Neuronal stem cell (in vitro differentiated cells): ENCODE results near the gene C17orf113.

Experiments
- DNase-seq: peaks from one replicate; pipeline ENCODE4 v3.0.0-alpha.2; 2013; ENCODE audit warnings: low spot score
- H2AFZ ChIP-seq: one replicate; pipeline ENCODE4 v1.6.1; 2013; ENCODE audit warnings: mild to moderate bottlenecking, low read length, inconsistent platforms
- H2AK5ac ChIP-seq: 2 replicates; pipeline ENCODE4 v1.6.1; 2013; ENCODE audit warnings: low read depth, mild to moderate bottlenecking, inconsistent platforms, low read length, moderate library complexity, mixed read lengths
- H2BK120ac ChIP-seq: 2 replicates; pipeline ENCODE4 v1.6.1; 2013; ENCODE audit warnings: low read depth, mild to moderate bottlenecking, inconsistent platforms, low read length, moderate library complexity, mixed read lengths
- H2BK12ac ChIP-seq: one replicate; pipeline ENCODE4 v1.6.1; 2013; ENCODE audit warnings: low read length, inconsistent platforms
- H2BK15ac ChIP-seq: 2 replicates; pipeline ENCODE4 v1.6.1; 2013; ENCODE audit warnings: mild to moderate bottlenecking, low read length, inconsistent platforms, mixed read lengths
- H2BK5ac ChIP-seq: one replicate; pipeline ENCODE4 v1.6.1; 2013; ENCODE audit warnings: inconsistent platforms, mild to moderate bottlenecking, low read length, moderate library complexity
- H3K14ac ChIP-seq: one replicate; pipeline ENCODE4 v1.6.1; 2013; ENCODE audit warnings: low read length, inconsistent platforms
- H3K18ac ChIP-seq: 2 replicates; pipeline ENCODE4 v1.6.1; 2013; ENCODE audit warnings: low read length, inconsistent platforms
- H3K23ac ChIP-seq: 2 replicates; pipeline ENCODE4 v1.6.1; 2013; ENCODE audit warnings: low read depth, mild to moderate bottlenecking, mixed read lengths, low read length, inconsistent platforms; ENCODE audit not compliant: poor library complexity
- H3K27ac ChIP-seq: replicated peaks from 3 replicates; pipeline ENCODE4 v1.5.1; 2013; ENCODE audit warnings: low read length, inconsistent platforms
- H3K27me3 ChIP-seq, 3 experiments: 2 replicates each; pipeline ENCODE4 v1.6.1; 2013; ENCODE audit warnings: low read length in 3 of 3, mild to moderate bottlenecking in 2 of 3, inconsistent platforms in 1 of 3, low read depth in 1 of 3, mixed read lengths in 1 of 3, moderate library complexity in 1 of 3; ENCODE audit not compliant: control insufficient read depth in 3 of 3, insufficient read depth in 3 of 3
- H3K36me3 ChIP-seq, 2 donors: replicated peaks in 1 of 2; 2 replicates each; pipeline ENCODE4 v1.6.1; 2013; ENCODE audit warnings: low read length in 2 of 2; ENCODE audit not compliant: control insufficient read depth in 2 of 2, insufficient read depth in 2 of 2
- H3K4ac ChIP-seq: 2 replicates; pipeline ENCODE4 v1.6.1; 2013; ENCODE audit warnings: inconsistent platforms, mild to moderate bottlenecking, low read length, moderate library complexity
- H3K4me1 ChIP-seq, 2 donors: 1 replicate in 1 of 2; 2 replicates in 1 of 2; pipeline ENCODE4 v1.6.1; 2013; ENCODE audit warnings: low read length in 2 of 2, low read depth in 1 of 2; ENCODE audit not compliant: control insufficient read depth in 2 of 2, insufficient read depth in 1 of 2
- H3K4me2 ChIP-seq: one replicate; pipeline ENCODE4 v1.6.1; 2013; ENCODE audit warnings: mild to moderate bottlenecking, low read length, inconsistent platforms; ENCODE audit not compliant: insufficient read depth, poor library complexity, severe bottlenecking
- H3K4me3 ChIP-seq, 2 donors: 2 replicates each; pipeline ENCODE4 v1.5.1; 2013; ENCODE audit warnings: low read length in 2 of 2, mild to moderate bottlenecking in 2 of 2, inconsistent platforms in 1 of 2, moderate library complexity in 1 of 2
- H3K79me1 ChIP-seq: one replicate; pipeline ENCODE4 v1.6.1; 2013; ENCODE audit warnings: low read depth, mild to moderate bottlenecking, inconsistent platforms, low read length, moderate library complexity
- H3K9ac ChIP-seq: one replicate; pipeline ENCODE4 v1.6.1; 2013; ENCODE audit warnings: mild to moderate bottlenecking, low read depth, low read length, inconsistent platforms; ENCODE audit not compliant: poor library complexity
- H3K9me3 ChIP-seq, 2 donors: replicated peaks in 1 of 2; 2 replicates each; pipeline versions ENCODE3 to v1.6.1; 2013; ENCODE audit warnings: low read length in 2 of 2, mild to moderate bottlenecking in 2 of 2, inconsistent platforms in 1 of 2, low read depth in 1 of 2, mixed read lengths in 1 of 2, moderate library complexity in 1 of 2; ENCODE audit not compliant: control insufficient read depth in 2 of 2, insufficient read depth in 1 of 2
- H4K8ac ChIP-seq: one replicate; pipeline ENCODE4 v1.6.1; 2013; ENCODE audit warnings: low read depth, mild to moderate bottlenecking, inconsistent platforms, low read length, moderate library complexity
- H4K91ac ChIP-seq: one replicate; pipeline ENCODE4 v1.6.1; 2013; ENCODE audit warnings: low read length, low read depth, mild to moderate bottlenecking, inconsistent platforms; ENCODE audit not compliant: poor library complexity
- WGBS, 2 donors: extraction: QIAGEN DNeasy Blood & Tissue Kit; methylation state at CpG; one replicate each; pipeline ENCODE4 v1.1.7; 2013; ENCODE audit warnings: missing lambda C conversion rate in 2 of 2, mixed read lengths in 1 of 2; ENCODE audit not compliant: insufficient read length in 2 of 2, insufficient replicate concordance in 1 of 2; ENCODE audit errors: extremely low coverage in 2 of 2; 5-methylcytosine and 5-hydroxymethylcytosine counted together

C17orf113 gene

DNA sequence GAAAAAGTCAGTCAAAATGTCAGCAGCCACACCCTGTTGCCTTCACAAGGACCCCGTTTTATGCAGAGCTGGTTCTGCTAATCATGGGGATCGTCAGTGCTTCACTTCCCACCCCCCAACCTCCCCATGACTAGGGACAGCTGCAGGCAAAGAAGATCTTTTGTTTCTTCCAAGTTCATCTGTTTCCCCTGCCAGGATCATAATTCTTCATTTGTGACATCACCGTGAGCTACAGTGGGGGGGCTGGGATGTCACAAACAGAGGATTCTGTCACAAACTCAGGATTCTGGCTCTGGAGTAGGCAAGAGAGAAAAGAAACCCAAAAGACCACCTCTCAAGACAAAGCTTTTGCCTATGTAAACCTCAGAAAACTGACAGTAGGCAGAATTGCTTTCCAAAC, 57.8 kb downstream of the C17orf113 start:
- no peak overlapping the region for H2BK120ac ChIP-seq
- H3K18ac ChIP-seq, result no peak overlapping the region
- no peak overlapping the region for H2BK12ac ChIP-seq
- H3K9ac ChIP-seq, result no peak overlapping the region
- no peaks in the 10 kb centered on the region for H3K4me1 ChIP-seq
- no peak overlapping the region for H2AFZ ChIP-seq
- H3K23ac ChIP-seq, result no peak overlapping the region
- H2BK5ac ChIP-seq, result no peak overlapping the region
- peaks cover 3% of the 10 kb centered on the region for H3K79me1 ChIP-seq
- peaks cover 43 to 96% of the 10 kb centered on the region in 2 donors for H3K36me3 ChIP-seq
- no peaks in the 10 kb centered on the region for H3K9me3 ChIP-seq
- no peak overlapping the region for H4K8ac ChIP-seq
- no peak overlapping the region for H3K4me3 ChIP-seq
- no peak overlapping the region for H2BK15ac ChIP-seq
- no peak overlapping the region for H3K27ac ChIP-seq
- H2AK5ac ChIP-seq, result no peak overlapping the region
- WGBS, 2 donors, result no CpG with 5 or more reads among the region's 3 CpGs
- no peak for DNase-seq
- H3K4me2 ChIP-seq, result no peak overlapping the region
- H3K14ac ChIP-seq, result no peak overlapping the region
- H3K4ac ChIP-seq, result no peak overlapping the region
- no peaks in the 10 kb centered on the region for H3K27me3 ChIP-seq
- H4K91ac ChIP-seq, result no peak overlapping the region

DNA sequence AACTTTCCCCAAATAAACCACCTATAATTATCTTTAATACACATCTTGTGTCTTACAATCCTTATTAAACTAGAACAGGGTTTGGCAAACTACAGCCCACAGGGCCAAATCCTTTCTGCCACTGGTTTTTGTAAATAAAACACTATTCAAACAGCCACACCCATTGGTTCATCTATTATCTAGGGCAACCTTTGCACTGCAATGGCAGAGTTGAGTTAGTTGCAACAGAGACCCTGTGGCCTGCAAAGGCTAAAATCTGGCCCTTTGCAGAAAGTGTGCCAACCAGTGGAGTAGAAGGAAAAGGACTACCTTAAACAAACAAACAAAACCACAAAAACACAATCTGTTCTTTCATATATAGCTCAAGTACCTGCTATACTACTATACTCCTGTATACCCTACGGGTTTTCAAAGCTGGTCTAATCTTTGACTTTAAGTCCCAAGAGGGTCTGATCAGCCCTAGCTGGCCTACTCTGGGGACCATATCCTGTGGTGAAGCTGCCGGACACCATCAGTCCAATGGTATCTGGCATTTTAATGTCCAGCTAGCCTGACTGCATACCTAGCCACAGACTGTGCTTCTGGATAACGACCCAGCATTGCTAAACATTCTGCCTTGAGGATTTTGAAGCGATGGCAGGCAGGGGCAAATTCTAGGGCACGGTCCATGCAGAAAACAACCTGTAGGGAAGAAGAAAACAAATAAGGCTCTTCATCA, 60.5 kb downstream of the C17orf113 start:
- Histone ChIP-seq H3K79me1 (peaks cover 3% of the 10 kb centered on the region), H3K9me3 (no peaks in the 10 kb centered on the region), H3K4me1 (no peaks in the 10 kb centered on the region), H2BK12ac (no peak overlapping the region), H3K18ac (no peak overlapping the region), H4K8ac (no peak overlapping the region), H2BK15ac (no peak overlapping the region), H2AK5ac (no peak overlapping the region), H3K14ac (no peak overlapping the region), H3K4ac (no peak overlapping the region), H3K23ac (no peak overlapping the region), H3K27me3 (no peaks in the 10 kb centered on the region), H3K4me3 (no peak overlapping the region), H3K4me2 (no peak overlapping the region), H3K9ac (no peak overlapping the region), H4K91ac (no peak overlapping the region), H3K27ac (no peak overlapping the region), H2BK5ac (no peak overlapping the region), H2BK120ac (no peak overlapping the region), H3K36me3 (peaks cover 40 to 96% of the 10 kb centered on the region in 2 donors), H2AFZ (no peak overlapping the region)
- DNase-seq, result no peak
- no CpG with 5 or more reads among the region's 5 CpGs for WGBS, 2 donors

DNA sequence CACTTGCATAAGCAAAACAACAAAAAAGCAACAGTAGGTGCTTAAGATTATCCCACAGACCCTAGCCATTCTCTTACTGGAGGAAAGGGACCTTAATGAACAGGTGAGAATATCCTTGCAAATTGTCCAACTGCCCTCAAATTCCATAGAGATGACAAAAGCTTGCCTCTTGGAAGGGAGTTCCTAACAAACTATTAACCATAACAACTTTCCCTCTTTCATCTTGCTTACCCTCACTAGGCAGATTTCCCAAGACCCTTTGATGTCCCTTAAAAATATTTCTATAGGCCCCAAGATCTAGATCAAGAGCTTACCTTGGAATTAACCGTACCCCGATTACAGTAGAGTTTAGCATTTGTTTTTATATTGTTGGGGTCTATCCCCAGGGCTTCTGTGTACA, 62.0 kb downstream of the C17orf113 start:
- no peaks in the 10 kb centered on the region for H3K4me1 ChIP-seq
- no peak overlapping the region for H2AFZ ChIP-seq
- H4K91ac ChIP-seq, result no peak overlapping the region
- peaks cover 3% of the 10 kb centered on the region for H3K79me1 ChIP-seq
- H2BK120ac ChIP-seq, result no peak overlapping the region
- no peaks in the 10 kb centered on the region for H3K27me3 ChIP-seq
- no peak overlapping the region for H3K4ac ChIP-seq
- H3K4me2 ChIP-seq, result no peak overlapping the region
- no peak overlapping the region for H3K4me3 ChIP-seq
- no peak overlapping the region for H4K8ac ChIP-seq
- no peak overlapping the region for H2AK5ac ChIP-seq
- no peak overlapping the region for H3K14ac ChIP-seq
- no peak for DNase-seq
- no CpG with 5 or more reads among the region's 2 CpGs for WGBS, 2 donors
- H3K36me3 ChIP-seq, result peaks cover 43 to 99% of the 10 kb centered on the region in 2 donors
- no peak overlapping the region for H2BK15ac ChIP-seq
- H3K18ac ChIP-seq, result no peak overlapping the region
- no peak overlapping the region for H3K23ac ChIP-seq
- H3K27ac ChIP-seq, result no peak overlapping the region
- no peak overlapping the region for H3K9ac ChIP-seq
- no peak overlapping the region for H2BK12ac ChIP-seq
- H2BK5ac ChIP-seq, result no peak overlapping the region
- H3K9me3 ChIP-seq, result no peaks in the 10 kb centered on the region
